Cardiac septum (tissue), 1 donor: ENCODE data around the gene BEND2. TPM values are rescaled to one million over a fixed set of nuclear protein-coding genes. Genes with fewer than 3 reads are reported as not detected.

ENCODE experiments used
- DNase-seq: peaks from one replicate; pipeline ENCODE4 v3.0.0-alpha.2; 2020; ENCODE audit warnings: low spot score
- intact Hi-C: fragments of 100-400 bp; cut with DNase I; formaldehyde crosslinking; loops from one replicate; pipeline ENCODE4 v1.14.0; 2022
- total RNA-seq: library from RNA; stranded (reverse); fragmentation: NEBNext Ultra II Directional; extraction: Animal tissue kit (Norgen Biotek cat#: 25700); gene quantifications from one replicate; pipeline ENCODE4 v1.2.1, GENCODE V29; 2021
- donor health status: DM: no; HTN: no; CAD: no.

Gene BEND2
- total RNA-seq, 1 donor from 2014 or later: 0.24 TPM

DNA sequence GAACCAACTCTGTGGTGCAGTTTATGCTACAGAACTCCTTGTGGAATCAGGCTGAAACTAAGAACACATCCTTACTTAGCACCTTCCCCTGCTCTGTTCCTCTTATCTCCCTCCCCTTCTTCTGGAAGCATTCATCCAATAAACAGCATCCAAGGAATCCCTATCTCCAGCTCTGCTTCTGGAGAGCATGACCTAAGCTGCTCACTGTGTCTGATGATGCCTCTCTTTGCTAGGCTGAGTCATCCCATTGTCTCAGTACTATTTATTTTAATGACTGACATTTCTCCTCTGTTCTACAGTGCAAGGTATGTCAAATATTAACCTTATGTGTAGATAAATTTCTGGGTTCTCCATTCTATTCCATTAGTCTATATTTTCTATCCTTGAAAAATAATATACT, 71.2 kb downstream of the BEND2 start:
- no peak for DNase-seq
- intact Hi-C loops: loop anchor here (2.0 kb wide), 1 partner anchor 51 kb away; no protein-coding TSS in a partner anchor

DNA sequence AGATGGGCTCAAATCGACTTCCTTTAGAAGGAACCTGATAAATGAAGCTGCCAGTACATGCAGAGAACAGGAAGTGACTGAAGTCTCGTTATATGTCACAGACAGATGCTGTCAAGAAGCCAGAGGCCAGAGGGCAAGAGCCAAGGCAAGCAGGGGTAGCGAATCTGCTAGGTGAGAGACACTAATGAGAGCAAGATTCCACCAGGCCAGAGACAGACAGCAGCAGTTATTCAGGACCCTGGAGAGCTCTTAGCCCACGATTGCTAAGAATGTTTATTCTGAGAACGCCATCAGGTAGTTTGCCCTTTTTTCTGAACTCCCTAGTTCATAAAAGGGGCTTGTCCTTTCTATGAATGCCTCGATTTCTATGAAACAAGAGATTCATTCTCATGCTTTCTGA, 73.7 kb downstream of the BEND2 start:
- DNase-seq: no peak
- intact Hi-C loops: no loop called here

DNA sequence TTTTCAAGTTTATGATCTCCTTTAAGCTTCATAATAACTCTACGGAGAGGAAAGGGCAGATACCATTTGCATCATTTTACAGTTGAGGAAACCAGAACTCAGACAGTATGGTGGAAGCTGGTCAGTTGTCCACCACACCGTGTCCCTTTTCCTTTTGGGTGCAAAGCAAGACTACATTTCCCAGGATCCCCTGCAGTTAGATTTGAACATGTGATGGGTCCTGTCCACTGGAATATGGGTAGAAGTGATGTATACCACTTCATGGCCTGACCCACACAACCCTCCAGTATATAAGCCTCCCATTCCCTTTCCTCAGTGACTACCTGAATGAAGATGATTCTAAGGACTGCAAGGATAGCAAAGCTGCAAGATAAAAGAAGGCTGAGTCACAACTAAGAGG, 74.7 kb downstream of the BEND2 start:
- intact Hi-C loops: no loop called here
- no peak for DNase-seq

DNA sequence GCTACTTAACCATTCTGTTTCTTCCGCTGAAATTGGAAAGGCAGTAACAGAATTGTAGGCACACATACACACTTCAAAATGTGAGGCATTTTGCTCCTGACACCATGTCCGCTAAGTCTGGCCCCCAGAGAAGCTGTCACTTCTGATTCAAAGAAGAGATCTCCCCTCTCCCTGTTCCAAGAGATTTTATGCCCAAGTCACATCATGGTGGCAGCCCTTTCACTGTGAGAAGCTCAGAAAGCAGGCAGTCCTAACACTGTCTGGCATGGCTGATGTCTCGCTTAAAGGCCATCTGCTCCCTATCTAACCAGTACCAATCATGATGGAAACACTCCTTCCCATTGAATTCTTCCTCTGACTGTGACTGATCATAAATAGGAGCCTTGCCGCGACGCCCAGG, 83.9 kb downstream of the BEND2 start:
- intact Hi-C loops: no loop called here
- DNase-seq: no peak

DNA sequence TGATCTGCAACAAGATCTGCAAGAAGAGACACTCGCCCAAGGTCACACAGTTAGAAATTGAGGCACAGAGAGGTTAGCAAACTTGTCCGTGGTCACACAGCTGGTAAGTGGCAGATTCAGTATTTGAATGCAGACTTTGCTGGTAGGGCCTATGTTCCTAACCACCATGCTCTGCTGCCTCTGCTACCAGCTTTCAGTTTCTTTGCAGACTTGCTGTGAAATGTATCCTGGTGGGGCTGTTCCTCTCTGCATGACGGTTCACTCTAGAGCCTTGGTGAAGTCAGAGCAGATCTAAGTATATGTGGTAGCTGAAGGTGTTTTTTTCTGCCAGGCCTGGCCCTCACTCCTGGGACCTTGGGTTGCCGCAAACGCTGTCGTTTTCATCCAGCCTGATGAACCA, 87.1 kb downstream of the BEND2 start:
- DNase-seq: no peak
- intact Hi-C loops: no loop called here

DNA sequence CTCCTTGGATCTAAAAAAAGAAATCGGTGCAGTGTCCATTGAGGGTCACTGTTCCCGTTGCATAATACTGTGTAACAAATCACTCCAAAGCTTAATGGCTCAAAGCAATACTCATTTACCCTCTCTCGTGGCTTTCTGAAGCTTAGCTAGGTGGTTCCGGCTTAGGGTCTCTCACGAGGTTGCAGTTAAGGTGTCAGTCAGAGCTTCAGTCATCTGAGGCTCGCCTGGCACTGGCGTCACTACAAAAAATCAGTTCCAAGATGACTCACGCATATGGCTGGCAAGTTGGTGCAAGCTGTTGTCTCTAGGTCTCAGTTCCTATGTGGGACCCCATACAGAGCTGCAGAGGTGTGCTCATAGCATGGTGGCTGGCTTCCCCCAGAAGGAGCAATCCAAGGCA, 91.0 kb downstream of the BEND2 start:
- no peak for DNase-seq
- intact Hi-C loops: no loop called here

DNA sequence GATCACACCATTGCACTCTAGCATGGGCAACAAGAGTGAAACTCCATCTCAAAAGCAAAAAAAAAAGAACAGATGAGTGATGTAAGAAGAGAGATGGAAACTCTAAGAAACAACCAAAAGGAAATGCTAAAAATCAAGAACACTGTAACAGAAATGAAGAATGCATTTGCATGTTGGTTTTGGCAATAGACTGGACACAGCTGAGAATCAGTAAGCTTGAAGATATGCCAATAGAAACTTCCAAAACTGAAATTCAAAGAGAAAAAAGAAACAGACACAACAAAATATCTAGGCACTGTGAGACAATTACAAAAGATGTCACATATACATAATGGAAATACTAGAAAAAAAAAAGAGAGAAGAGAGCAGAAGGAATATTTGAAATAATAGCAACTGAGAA, 93.7 kb downstream of the BEND2 start:
- DNase-seq: no peak
- intact Hi-C loops: no loop called here

DNA sequence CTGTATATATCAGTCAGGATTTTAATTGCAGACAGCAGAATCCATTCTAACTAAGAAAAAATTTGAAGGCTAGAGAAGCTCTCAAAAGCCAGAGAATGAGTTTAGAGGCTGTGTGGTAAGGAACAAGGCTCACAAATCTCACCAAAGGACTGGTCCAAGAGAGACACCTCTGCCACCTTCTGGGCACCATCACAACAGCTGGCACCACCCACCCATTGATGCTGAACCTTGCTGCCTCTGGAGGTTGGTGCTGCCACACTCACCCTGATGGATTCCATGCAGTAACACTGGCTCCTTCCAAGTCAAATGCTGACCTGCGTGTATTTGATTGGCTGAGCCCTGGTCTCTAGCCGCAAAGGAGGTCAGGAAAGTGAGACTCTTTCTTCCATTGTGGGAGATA, 100.8 kb downstream of the BEND2 start:
- intact Hi-C loops: no loop called here
- no peak for DNase-seq

Other genes with a start within 250 kb of the BEND2 start
- 0.97 TPM for gene SCML2, start 133.8 kb upstream of the BEND2 start, total RNA-seq
- 10.7 TPM for gene CDKL5, start 204.7 kb upstream of the BEND2 start, total RNA-seq